ENCODE data around the gene TAF3. TPM values are rescaled to one million over a fixed set of nuclear protein-coding genes. Genes with fewer than 3 reads are reported as not detected.

TAF3 gene
- total RNA-seq, 1 donor = 3.9 TPM

DNA sequence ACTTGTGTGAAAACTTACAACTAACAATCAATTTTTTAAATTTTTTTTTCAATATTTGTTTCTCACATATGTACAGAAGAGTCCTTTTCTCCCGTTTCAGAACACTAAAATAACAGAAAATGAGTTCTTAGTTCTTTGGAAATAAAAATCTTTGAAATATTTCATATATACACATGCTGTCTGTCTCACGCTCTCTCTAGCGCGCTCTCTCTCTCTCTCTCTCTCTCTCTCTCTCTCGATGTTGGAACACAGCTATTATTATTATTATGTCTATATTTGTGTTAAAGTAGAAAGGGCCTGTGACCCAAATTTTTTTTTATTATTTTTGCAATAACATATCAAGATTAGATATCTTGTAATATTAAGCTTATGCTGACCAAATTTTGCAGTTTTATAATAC, 139.3 kb downstream of the TAF3 start:
- TF ChIP-seq, protein P1, sequence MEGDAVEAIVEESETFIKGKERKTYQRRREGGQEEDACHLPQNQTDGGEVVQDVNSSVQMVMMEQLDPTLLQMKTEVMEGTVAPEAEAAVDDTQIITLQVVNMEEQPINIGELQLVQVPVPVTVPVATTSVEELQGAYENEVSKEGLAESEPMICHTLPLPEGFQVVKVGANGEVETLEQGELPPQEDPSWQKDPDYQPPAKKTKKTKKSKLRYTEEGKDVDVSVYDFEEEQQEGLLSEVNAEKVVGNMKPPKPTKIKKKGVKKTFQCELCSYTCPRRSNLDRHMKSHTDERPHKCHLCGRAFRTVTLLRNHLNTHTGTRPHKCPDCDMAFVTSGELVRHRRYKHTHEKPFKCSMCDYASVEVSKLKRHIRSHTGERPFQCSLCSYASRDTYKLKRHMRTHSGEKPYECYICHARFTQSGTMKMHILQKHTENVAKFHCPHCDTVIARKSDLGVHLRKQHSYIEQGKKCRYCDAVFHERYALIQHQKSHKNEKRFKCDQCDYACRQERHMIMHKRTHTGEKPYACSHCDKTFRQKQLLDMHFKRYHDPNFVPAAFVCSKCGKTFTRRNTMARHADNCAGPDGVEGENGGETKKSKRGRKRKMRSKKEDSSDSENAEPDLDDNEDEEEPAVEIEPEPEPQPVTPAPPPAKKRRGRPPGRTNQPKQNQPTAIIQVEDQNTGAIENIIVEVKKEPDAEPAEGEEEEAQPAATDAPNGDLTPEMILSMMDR (IDR thresholded peaks at IDR 0.05; ENCODE audit: insufficient read depth, low read length) = no peak
- no peak overlapping the region for H3K4me3 ChIP-seq (ENCODE audit: low read depth, low read length)
- no peak for DNase-seq (ENCODE audit: low read depth)

- no peak overlapping the region for H3K4me3 ChIP-seq (ENCODE audit: low read depth, low read length)
- TF ChIP-seq, protein P1 (IDR thresholded peaks at IDR 0.05; ENCODE audit: insufficient read depth, low read length) = no peak
- DNase-seq (ENCODE audit: low read depth) = no peak
These were observed 140.1 kb downstream of the TAF3 start for GRCh38 chr10:7958442-7958841.

DNA sequence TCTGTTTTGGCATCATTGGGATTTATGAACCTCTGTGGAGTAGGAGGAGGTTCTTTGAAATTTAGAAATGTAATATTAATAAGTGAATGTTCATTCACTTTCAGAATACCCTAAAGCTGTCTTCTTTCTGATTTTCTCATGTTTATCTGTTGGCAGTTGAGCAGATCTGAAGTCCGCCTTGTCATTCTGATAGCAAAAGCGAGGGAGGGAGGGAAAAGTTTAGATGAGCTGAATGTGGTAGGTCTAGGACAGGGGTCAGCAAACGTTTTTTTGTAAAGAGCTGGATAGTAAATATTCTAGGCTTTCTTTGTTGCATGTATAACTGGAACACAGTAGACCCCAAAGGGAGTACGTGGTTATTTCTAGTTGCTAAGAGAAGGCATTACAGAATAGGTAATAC, 141.8 kb downstream of the TAF3 start:
- DNase-seq (ENCODE audit: low read depth) = no peak
- TF ChIP-seq, protein P1 (IDR thresholded peaks at IDR 0.05; ENCODE audit: insufficient read depth, low read length) = no peak
- H3K4me3 ChIP-seq (ENCODE audit: low read depth, low read length) = no peak overlapping the region

GRCh38 chr10:7962592-7962991, 144.3 kb downstream of the TAF3 start:
- DNase-seq (ENCODE audit: low read depth) = no peak
- TF ChIP-seq, protein P1 (IDR thresholded peaks at IDR 0.05; ENCODE audit: insufficient read depth, low read length) = no peak
- no peak overlapping the region for H3K4me3 ChIP-seq (ENCODE audit: low read depth, low read length)

DNA sequence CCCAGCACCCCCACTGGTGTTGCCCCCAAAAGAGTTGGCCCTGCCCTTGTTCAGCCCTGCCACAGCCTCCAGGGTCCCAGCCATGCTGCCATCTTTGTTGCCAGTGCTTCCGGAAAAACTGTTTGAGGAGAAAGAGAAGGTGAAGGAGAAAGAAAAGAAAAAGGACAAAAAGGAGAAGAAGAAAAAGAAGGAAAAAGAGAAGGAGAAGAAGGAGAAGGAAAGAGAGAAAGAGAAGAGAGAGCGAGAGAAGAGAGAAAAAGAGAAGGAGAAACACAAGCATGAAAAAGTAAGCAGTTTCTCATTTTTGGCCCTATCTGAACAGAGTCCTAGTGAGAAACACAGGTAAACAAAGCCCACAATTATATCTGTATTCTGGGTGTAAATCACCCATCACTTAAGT, 147.2 kb downstream of the TAF3 start:
- TF ChIP-seq, protein P1 (IDR thresholded peaks at IDR 0.05; ENCODE audit: insufficient read depth, low read length) = no peak
- H3K4me3 ChIP-seq (ENCODE audit: low read depth, low read length) = no peak overlapping the region
- no peak for DNase-seq (ENCODE audit: low read depth)

DNA sequence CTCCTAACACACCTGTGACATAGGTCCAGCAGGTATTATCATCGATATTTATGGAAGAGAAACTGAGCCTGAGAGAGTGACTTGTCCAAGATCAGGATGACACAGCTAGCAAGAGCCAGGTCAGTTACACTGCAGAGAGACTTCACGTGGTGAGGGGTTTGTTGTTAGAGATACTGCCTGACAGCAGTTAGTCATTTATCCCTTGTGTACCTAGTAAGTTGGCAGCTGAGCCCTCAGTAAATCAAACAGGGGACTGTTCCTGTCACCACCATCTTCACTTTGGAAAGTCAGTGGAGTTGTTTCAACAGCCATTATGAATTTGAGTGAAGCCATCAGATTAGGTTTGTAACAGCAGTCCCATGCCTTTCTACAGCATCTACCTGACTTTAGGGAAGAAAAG, 148.7 kb downstream of the TAF3 start:
- DNase-seq (ENCODE audit: low read depth) = no peak
- TF ChIP-seq, protein P1 (IDR thresholded peaks at IDR 0.05; ENCODE audit: insufficient read depth, low read length) = no peak
- no peak overlapping the region for H3K4me3 ChIP-seq (ENCODE audit: low read depth, low read length)

- DNase-seq (ENCODE audit: low read depth) = no peak
- no peak overlapping the region for H3K4me3 ChIP-seq (ENCODE audit: low read depth, low read length)
- TF ChIP-seq, protein P1 (IDR thresholded peaks at IDR 0.05; ENCODE audit: insufficient read depth, low read length) = no peak
These were observed 150.3 kb downstream of the TAF3 start for GRCh38 chr10:7968510-7969112.
